GM10847 (cell line): ENCODE results near the gene PTH1R.

ENCODE experiments used
- POLR2A ChIP-seq: IDR thresholded peaks from 2 replicates; pipeline ENCODE4 v1.6.1; 2011; ENCODE audit not compliant: insufficient read length; ENCODE audit errors: extremely low read depth

PTH1R gene

GRCh38 chr3:46866720-46867549 is 10.6 kb upstream of the PTH1R start:
- TF ChIP-seq POLR2A, result no peak

GRCh38 chr3:46867550-46867898 is 10.0 kb upstream of the PTH1R start:
- no peak for TF ChIP-seq POLR2A

- no peak for TF ChIP-seq POLR2A
Observed at GRCh38 chr3:46868287-46868686, 9.2 kb upstream of the PTH1R start.

- TF ChIP-seq POLR2A, result no peak
Observed at GRCh38 chr3:46868948-46869347, 8.6 kb upstream of the PTH1R start.

- no peak for TF ChIP-seq POLR2A
Observed at GRCh38 chr3:46869440-46869839, 8.1 kb upstream of the PTH1R start.

GRCh38 chr3:46870651-46871050 is 6.9 kb upstream of the PTH1R start:
- no peak for TF ChIP-seq POLR2A

- TF ChIP-seq POLR2A, result no peak
Observed at GRCh38 chr3:46871222-46871621, 6.3 kb upstream of the PTH1R start.

- TF ChIP-seq POLR2A, result no peak
Observed at GRCh38 chr3:46873521-46873920, 4.0 kb upstream of the PTH1R start.

GRCh38 chr3:46874430-46874829 is 3.1 kb upstream of the PTH1R start:
- no peak for TF ChIP-seq POLR2A

- no peak for TF ChIP-seq POLR2A
Observed at GRCh38 chr3:46875560-46875959, 2.0 kb upstream of the PTH1R start.

- no peak for TF ChIP-seq POLR2A
Observed at GRCh38 chr3:46876313-46877300, 914 bp upstream of the PTH1R start.

- no peak for TF ChIP-seq POLR2A
Observed at GRCh38 chr3:46878781-46879436, 1.4 kb downstream of the PTH1R start.

GRCh38 chr3:46880884-46881595 is 3.5 kb downstream of the PTH1R start:
- no peak for TF ChIP-seq POLR2A

- TF ChIP-seq POLR2A, result no peak
Observed at GRCh38 chr3:46881596-46882376, 4.3 kb downstream of the PTH1R start.

- no peak for TF ChIP-seq POLR2A
Observed at GRCh38 chr3:46882377-46883053, 5.0 kb downstream of the PTH1R start.
